ENCODE data around the gene CRMP1. TPM values are rescaled to one million over a fixed set of nuclear protein-coding genes. Genes with fewer than 3 reads are reported as not detected.

Gene CRMP1
- total and polyA plus RNA-seq, 8 donors, result 1.2 to 21.4 (median 2.1) TPM; not detected in 1

DNA sequence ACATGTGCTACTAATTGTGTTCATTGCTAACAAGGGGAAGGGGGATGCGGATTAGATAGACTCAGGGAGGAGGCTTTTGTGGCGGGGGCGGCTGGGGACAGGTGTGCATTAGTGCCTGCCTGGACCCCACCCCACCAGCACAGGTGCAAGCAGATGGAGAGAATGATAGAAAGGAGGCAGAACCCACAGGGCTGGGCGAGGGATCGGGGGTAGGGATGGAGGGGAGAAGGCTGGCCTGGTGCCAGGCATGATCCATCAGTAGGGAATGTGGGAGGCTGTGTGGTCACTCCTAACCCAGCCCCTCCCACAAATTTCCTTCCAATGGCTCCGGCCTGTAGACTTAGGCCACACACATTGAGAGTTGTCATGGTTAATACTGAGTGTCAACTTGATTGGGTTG lies 30.5 kb upstream of the CRMP1 start:
- 56 to 69% (median 66%) methylated on average over 6 of the region's 6 CpGs for WGBS, 5 donors
- H3K4me1 ChIP-seq, result no peaks in the 10 kb centered on the region
- H3K4me3 ChIP-seq, result no peak overlapping the region
- no peak for DNase-seq
- TF ChIP-seq POLR2A (IDR thresholded peaks at IDR 0.05) (no peak), EP300 (IDR thresholded peaks at IDR 0.05) (no peak), POLR2AphosphoS5 (IDR thresholded peaks at IDR 0.05) (no peak)
- TF ChIP-seq, protein P1, sequence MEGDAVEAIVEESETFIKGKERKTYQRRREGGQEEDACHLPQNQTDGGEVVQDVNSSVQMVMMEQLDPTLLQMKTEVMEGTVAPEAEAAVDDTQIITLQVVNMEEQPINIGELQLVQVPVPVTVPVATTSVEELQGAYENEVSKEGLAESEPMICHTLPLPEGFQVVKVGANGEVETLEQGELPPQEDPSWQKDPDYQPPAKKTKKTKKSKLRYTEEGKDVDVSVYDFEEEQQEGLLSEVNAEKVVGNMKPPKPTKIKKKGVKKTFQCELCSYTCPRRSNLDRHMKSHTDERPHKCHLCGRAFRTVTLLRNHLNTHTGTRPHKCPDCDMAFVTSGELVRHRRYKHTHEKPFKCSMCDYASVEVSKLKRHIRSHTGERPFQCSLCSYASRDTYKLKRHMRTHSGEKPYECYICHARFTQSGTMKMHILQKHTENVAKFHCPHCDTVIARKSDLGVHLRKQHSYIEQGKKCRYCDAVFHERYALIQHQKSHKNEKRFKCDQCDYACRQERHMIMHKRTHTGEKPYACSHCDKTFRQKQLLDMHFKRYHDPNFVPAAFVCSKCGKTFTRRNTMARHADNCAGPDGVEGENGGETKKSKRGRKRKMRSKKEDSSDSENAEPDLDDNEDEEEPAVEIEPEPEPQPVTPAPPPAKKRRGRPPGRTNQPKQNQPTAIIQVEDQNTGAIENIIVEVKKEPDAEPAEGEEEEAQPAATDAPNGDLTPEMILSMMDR (IDR thresholded peaks at IDR 0.05), result no peak
- no peaks in the 10 kb centered on the region for H3K36me3 ChIP-seq
- H3K9me3 ChIP-seq, result no peaks in the 10 kb centered on the region
- intact Hi-C loops (cut with DNase I; ENCODE audit: low total_unique reads), result no loop called here
- H3K27me3 ChIP-seq, result peaks cover 0 to 81% (median 23%) of the 10 kb centered on the region in 3 donors
- H3K27ac ChIP-seq, result no peak overlapping the region

DNA sequence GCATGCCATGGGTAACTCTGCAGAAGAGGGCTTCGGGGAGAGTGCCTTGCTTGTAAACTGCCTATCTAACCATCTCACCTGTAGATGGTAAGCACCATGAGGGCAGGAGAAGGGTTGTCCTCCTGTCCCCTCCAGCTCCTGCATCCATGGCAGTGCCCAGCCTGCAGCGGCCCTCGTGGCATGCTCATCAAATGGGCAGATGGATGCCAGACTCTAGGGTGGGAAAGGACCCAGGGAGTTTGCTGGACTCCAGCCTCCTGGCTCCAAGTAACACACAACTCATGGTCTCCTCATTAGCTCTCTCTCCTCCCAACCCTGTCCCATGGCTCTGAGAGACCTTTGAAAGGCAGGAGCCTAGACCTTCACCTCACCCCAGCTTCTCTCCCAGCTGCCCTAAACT lies 29.7 kb upstream of the CRMP1 start:
- H3K4me1 ChIP-seq, result no peaks in the 10 kb centered on the region
- WGBS, 5 donors, result 63 to 92% (median 88%) methylated on average over 3 of the region's 3 CpGs
- H3K9me3 ChIP-seq, result no peaks in the 10 kb centered on the region
- no peak overlapping the region for H3K27ac ChIP-seq
- intact Hi-C loops (cut with DNase I; ENCODE audit: low total_unique reads), result no loop called here
- TF ChIP-seq, protein P1 (IDR thresholded peaks at IDR 0.05), result no peak
- TF ChIP-seq POLR2A (IDR thresholded peaks at IDR 0.05) (no peak), POLR2AphosphoS5 (IDR thresholded peaks at IDR 0.05) (no peak), EP300 (IDR thresholded peaks at IDR 0.05) (no peak)
- no peak for DNase-seq
- peaks cover 0 to 86% (median 23%) of the 10 kb centered on the region in 3 donors for H3K27me3 ChIP-seq
- H3K4me3 ChIP-seq, result no peak overlapping the region
- no peaks in the 10 kb centered on the region for H3K36me3 ChIP-seq

DNA sequence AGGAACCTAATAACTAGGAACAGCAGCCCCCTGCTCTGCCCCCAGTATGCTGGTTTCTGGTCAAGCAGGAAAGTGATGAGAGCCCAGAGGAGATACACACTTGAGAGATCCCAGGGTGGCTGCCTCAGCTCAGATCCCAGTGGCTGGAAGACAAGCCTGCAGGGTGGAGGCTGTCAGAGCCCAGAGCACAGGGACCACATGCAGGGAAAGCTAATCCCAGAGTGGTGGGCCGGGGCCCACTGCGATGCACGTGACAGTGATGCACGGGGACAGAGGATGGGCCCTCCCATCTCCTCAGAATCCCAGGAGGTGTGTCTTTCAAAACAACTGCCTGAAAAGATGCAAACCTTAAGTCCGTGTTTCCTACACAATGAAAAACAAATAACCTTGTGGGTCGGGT lies 29.1 kb upstream of the CRMP1 start:
- 36 to 59% (median 46%) methylated on average over 2 to 6 of the region's 6 CpGs for WGBS, 5 donors
- intact Hi-C loops (cut with DNase I; ENCODE audit: low total_unique reads), result no loop called here

DNA sequence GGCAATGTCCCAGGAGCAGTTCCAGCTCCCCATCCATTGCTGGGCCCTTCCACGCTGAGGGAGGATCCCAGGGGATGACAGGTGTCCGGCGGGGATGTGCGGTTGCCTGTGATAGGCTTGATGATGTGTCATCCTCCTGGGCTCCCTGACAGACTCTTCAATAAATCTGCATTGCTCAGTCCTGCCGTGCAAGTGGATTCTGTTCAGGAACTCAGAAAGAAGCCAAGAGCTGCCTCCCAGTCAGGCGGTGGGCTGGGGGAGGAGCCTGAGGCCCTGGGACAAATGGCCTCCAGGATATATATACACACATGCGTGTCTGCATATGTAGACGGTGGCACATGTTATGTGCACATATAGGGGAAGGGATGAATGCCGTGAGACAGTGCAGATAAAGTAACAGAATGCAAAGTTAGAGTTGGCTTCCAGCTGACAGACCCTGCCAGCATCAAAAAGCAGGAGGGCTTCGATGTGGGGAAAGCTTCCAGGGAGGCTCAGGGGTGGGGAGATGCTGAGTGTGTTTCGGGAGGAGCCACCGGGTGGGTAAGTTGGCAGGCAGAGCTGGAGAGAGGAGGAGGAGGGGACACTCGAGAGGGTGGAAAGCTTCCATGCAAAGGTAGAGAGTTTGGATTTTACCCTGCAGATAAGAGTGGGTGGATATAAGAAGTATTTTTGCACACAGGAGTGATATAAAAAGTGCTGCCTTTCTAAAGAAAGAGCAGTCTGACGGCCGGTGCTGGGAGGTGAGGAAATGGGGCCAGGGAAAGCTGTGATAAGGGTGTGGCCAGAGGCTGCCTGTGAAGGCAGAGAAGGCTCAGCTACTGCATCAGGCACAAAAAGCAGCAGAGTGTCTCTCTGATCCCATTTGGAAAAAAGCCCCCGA lies 28.5 kb upstream of the CRMP1 start:
- Histone ChIP-seq H3K36me3 (no peaks in the 10 kb centered on the region), H3K27ac (no peak overlapping the region), H3K27me3 (peaks cover 0 to 83% (median 23%) of the 10 kb centered on the region in 3 donors), H3K4me3 (no peak overlapping the region), H3K9me3 (no peaks in the 10 kb centered on the region), H3K4me1 (no peaks in the 10 kb centered on the region)
- TF ChIP-seq POLR2AphosphoS5 (IDR thresholded peaks at IDR 0.05), result no peak
- no peak for TF ChIP-seq POLR2A (IDR thresholded peaks at IDR 0.05)
- TF ChIP-seq, protein P1 (IDR thresholded peaks at IDR 0.05), result no peak
- TF ChIP-seq EP300 (IDR thresholded peaks at IDR 0.05), result no peak
- no peak for DNase-seq
- intact Hi-C loops (cut with DNase I; ENCODE audit: low total_unique reads), result no loop called here
- 28 to 41% (median 35%) methylated on average over 11 to 16 of the region's 16 CpGs for WGBS, 5 donors

More for the DNA sequence above, 29.1 kb upstream of the CRMP1 start:
- H3K4me3 ChIP-seq, result no peak overlapping the region
- no peak overlapping the region for H3K27ac ChIP-seq
- no peaks in the 10 kb centered on the region for H3K36me3 ChIP-seq
- no peaks in the 10 kb centered on the region for H3K9me3 ChIP-seq
- no peaks in the 10 kb centered on the region for H3K4me1 ChIP-seq
- no peak for TF ChIP-seq EP300 (IDR thresholded peaks at IDR 0.05)
- TF ChIP-seq, protein P1 (IDR thresholded peaks at IDR 0.05), result no peak
- H3K27me3 ChIP-seq, result peaks cover 0 to 82% (median 23%) of the 10 kb centered on the region in 3 donors
- DNase-seq, result no peak

Measured in stomach (tissue), 9 donors.